GM21381 (cell line): ENCODE data around the gene SCG3.
"Not testable (repeated sequence)": the region's sequence is repeated elsewhere in the genome, so short reads cannot be mapped to it uniquely, and the experiment has no call there.

ENCODE experiments used
- ATAC-seq: cut with Tn5 transposase; IDR thresholded peaks from one replicate; pipeline ENCODE4 v1.9.1; 2021; ENCODE audit warnings: mild to moderate bottlenecking, moderate library complexity; ENCODE audit not compliant: unreplicated experiment

The SCG3 gene

GRCh38 chr15:51681303-51681963 is at the start of gene SCG3:
TSS of gene SCG3 (plus strand) at chr15:51681503. CDS start at chr15:51681756, 253 bp downstream.
- no peak for ATAC-seq

GRCh38 chr15:51634591-51635198 is 46.6 kb upstream of the SCG3 start:
- ATAC-seq: no peak

DNA sequence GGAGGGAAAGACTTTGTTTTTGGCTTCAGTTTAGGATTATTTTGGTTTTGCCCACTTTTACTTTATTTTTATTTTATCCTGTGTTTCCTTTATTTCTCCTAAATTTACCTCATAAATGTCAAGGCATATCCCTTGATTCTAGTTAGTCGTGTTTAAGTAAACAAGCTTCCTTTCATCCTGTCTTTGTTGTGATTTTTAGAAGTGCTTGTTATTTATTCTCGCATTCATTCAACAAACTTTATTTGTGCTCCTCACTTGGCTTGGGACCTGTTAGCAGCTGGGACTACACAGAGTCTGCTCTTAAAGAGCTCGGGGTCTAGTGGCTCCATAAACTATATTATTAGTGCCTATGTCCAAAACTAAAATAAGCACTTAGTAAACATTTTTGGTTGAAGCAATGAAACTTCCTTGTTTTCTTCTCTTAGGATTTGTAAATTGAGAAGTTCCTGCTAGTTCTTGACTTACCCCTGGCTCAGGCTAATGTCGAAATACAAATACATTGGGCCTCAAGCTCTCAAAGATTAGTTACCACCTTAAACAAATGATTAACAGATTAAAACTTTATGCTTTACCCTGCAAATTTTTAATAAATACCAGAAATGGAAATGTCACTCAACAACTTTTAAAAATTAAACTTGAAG is 39.7 kb upstream of the SCG3 start:
- ATAC-seq: no peak

- no peak for ATAC-seq
Observed at GRCh38 chr15:51642696-51643095, 38.6 kb upstream of the SCG3 start.

- ATAC-seq: no peak
Observed at GRCh38 chr15:51647128-51647562, 34.2 kb upstream of the SCG3 start.

DNA sequence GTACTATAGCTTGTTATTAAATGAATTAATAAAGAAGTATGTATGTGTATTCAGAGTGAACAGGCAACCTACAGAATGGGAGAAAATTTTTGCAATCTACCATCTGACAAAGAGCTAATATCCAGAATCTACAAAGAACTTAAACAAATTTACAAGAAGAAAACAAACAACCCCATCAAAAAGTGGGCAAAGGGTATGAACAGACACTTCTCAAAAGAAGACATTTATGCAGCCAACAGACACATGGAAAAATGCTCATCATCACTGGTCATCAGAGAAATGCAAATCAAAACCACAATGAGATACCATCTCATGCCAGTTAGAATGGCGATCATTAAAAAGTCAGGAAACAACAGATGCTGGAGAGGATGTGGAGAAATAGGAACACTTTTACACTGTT is 33.2 kb upstream of the SCG3 start:
- not testable (repeated sequence) for ATAC-seq

DNA sequence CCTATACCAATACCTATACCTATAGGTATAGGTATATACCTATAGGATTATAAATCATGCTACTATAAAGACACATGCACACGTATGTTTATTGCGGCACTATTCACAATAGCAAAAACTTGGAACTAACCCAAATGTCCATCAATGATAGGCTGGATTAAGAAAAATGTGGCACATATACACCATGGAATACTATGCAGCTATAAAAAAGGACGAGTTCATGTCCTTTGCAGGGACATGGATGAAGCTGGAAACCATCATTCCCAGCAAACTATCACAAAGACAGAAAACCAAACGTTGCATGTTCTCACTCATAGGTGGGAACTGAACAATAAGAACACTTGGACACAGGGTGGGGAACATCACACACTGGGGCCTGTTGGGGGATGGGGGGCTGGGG is 32.7 kb upstream of the SCG3 start:
- ATAC-seq: not testable (repeated sequence)

GRCh38 chr15:51649659-51650521 is 31.4 kb upstream of the SCG3 start:
- no peak for ATAC-seq

- ATAC-seq: no peak
Observed at GRCh38 chr15:51652084-51652668, 29.1 kb upstream of the SCG3 start.

- ATAC-seq: not testable (repeated sequence)
Observed at GRCh38 chr15:51655401-51656057, 25.8 kb upstream of the SCG3 start.

- ATAC-seq: no peak
Observed at GRCh38 chr15:51658664-51659063, 22.6 kb upstream of the SCG3 start.

DNA sequence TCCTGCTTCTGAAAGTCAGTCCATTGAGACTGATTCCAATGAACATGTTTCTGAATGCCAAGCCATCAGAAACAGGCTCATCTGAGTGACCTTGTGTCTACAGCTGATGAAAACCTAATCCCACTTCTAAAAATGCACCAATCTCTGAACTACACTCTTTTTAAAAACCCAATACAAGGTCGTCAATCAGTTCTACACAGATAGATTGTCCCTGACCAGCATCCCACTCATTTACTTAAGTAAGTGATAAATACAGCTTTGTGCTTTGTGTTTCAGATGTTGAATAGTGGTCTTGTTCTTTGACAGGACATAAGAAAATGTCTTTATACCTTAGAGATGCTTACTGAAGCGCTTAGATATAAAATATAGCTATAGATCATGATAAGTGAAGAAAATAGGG is 20.2 kb upstream of the SCG3 start:
- ATAC-seq: no peak

DNA sequence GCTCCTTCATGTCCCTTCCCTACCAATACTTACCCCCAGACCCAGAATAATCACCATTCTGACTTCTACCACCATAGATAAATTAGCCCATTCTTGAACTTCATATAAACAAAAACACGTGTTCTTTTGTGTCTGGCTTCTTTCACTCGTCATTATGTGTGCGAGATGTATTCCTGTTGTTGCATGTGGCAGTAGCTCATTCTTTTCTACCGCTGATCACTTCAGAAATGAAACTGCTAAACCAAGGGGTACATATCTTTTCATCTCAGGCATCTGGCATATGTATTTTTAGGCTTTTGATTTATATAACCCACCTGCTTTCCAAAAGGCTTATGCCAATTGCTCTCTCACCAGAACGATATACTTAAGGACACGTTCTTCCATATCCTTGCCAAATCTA is 13.8 kb upstream of the SCG3 start:
- no peak for ATAC-seq

DNA sequence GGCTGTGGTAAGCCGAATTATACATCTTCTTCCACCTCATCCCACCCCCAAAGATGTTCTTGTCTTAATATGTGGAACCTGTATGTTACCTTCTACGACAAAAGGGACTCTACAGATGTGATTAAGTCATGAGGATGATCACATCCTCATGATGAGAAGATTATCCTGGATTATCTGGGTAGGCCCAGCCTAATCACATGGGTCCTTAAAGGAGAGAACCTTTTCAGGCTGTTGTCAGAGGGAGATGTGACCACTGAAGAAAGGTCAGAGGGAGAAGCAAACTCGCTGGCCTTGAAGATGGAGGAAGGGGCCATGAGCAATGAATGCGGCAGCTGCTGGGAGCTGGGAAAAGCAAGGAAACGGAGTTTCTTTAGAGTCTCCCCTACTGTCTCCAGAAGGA is 12.9 kb upstream of the SCG3 start:
- ATAC-seq: no peak

DNA sequence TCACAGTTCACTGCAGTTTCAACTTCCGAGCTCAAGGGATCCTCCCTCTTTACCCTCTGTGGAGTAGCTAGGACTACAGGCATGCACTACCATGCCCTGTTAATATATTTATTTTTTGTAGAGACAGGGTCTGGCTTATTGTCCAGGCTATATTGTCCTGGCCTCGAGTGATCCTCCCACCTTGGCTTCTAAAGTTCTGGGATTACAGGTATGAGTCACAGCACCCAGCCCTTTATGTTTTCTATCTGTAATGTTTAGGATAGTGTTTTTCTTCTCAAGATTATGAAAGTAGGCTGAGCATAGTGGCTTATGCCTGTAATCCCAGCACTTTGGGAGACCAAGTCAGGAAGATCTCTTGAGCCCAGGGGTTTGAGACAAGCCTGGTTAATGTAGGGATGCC is 11.9 kb upstream of the SCG3 start:
- ATAC-seq: no peak

DNA sequence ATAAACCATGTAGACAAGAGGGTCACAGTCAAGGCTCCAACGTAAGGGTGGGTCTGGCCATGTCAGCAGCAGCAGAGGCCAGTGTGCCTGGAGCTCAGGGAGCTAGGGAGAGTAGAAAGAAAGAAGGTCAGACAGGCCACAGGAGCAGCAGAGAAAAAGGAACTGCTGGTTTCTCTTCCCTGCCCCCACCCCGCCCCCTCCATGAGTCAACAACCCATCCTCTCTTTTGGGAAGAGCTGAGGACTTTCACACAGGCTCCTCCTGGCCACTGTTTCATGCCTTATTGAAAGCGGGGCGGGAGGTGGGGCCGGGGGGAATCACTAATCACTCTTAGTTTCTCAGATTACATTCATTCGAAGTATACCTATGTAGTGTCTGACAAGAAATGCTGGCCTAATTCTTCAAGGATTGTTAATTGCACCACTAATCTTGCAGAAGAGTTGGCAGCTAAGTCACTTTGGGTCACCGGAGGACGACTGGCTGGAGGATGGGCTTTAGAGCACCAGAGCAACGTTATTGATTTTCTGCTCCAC is 9.1 kb upstream of the SCG3 start:
- no peak for ATAC-seq

DNA sequence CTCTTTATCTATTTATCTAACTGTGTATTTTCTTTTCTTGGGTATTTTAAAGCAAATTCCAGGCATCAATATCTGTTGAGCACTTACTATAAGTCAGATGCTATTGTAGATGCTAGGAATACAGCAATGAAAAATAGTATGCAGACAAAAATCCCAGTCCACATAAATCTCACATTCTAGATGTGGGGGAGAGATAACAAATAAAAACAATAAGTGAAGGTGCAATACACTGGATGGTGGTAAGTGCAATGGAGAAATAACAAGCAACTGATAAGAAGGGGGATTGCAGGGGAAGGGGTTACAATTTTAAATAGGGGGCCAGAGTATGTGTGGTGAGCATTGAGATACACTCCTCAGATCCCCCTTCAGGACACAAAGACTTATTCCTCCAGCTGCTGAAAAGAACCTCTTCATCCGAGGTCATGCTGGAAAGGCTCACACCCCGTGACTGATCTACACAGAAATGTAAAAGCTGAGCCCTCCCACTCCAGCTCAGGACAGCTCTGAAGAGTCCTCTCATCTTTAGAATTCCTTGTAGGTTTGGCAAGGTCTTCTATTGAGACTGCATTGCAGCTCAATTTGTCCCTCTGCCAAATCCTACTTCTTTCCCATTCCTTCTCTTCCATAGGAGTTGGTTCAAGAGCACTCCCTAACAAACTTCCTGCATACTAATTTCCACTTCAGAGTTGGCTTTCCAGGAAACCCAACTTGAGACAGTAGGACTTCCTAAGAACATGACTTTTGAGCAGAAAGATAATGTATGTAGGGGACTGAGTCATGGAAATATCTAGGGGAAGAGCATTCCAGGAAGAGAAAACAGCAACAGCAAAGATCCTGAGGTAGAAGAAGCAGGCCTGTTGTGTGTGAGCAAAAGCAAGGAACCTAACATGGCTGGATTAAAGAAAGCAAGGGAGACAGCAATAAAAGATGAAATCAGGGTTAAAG is 8.1 kb upstream of the SCG3 start:
- no peak for ATAC-seq

GRCh38 chr15:51675234-51675633 is 6.1 kb upstream of the SCG3 start:
- no peak for ATAC-seq

DNA sequence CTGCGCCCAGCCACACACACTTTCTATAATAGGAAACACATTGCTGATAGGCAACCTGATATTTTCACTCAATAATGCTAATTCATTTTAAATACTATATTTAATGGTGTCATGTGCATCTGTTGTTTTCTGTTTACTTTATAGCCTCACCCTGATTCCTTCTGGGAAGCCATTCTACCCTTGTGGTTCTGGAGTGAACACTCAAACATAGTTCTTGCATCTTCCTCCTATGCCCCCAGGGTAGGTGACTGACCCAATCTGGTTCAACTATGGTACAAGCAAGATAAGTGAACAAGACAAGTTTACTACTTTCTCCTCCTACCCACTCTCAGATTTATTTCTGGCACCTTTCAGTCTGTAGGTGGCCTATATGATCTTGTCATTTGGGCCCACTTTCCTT is 4.3 kb upstream of the SCG3 start:
- ATAC-seq: no peak
